Measurements from ENCODE around the gene KIF3C. TPM values are rescaled to one million over a fixed set of nuclear protein-coding genes. Genes with fewer than 3 reads are reported as not detected.
"Not testable (repeated sequence)": the region's sequence is repeated elsewhere in the genome, so short reads cannot be mapped to it uniquely, and the experiment has no call there.

The KIF3C gene
- polyA plus RNA-seq, 10 donors: 6.8 to 14.8 (median 8.1) TPM

GRCh38 chr2:26001743-26002351 lies 19.6 kb upstream of the KIF3C start:
- peak in 2 of 3 donors; percentile 47 to 67 for DNase-seq

GRCh38 chr2:26000561-26001082 lies 18.3 kb upstream of the KIF3C start:
- no peak for DNase-seq

GRCh38 chr2:25999406-25999805 lies 17.1 kb upstream of the KIF3C start:
- DNase-seq: not testable (repeated sequence)

- DNase-seq: not testable (repeated sequence)
Observed at GRCh38 chr2:25998816-25999383, 16.6 kb upstream of the KIF3C start.

GRCh38 chr2:25996844-25997243 lies 14.5 kb upstream of the KIF3C start:
- DNase-seq: no peak

- no peak for DNase-seq
Observed at GRCh38 chr2:25994509-25994908, 12.2 kb upstream of the KIF3C start.

GRCh38 chr2:25993049-25993448 lies 10.8 kb upstream of the KIF3C start:
- DNase-seq: no peak

GRCh38 chr2:25992556-25992955 lies 10.3 kb upstream of the KIF3C start:
- DNase-seq: no peak

- no peak for DNase-seq
Observed at GRCh38 chr2:25991965-25992364, 9.7 kb upstream of the KIF3C start.

- no peak for DNase-seq
Observed at GRCh38 chr2:25989154-25989553, 6.9 kb upstream of the KIF3C start.

GRCh38 chr2:25988134-25988533 lies 5.8 kb upstream of the KIF3C start:
- no peak for DNase-seq

GRCh38 chr2:25983735-25984134 lies 1.4 kb upstream of the KIF3C start:
- DNase-seq: no peak

GRCh38 chr2:25982968-25983280 lies 627 bp upstream of the KIF3C start:
- no peak for DNase-seq

- DNase-seq: no peak
Observed at GRCh38 chr2:25981596-25982272, 563 bp downstream of the KIF3C start.

- DNase-seq: no peak
Observed at GRCh38 chr2:25980951-25981350, 1.3 kb downstream of the KIF3C start.

- DNase-seq: no peak
Observed at GRCh38 chr2:25980076-25980887, 2.0 kb downstream of the KIF3C start.

GRCh38 chr2:25979001-25979400 lies 3.3 kb downstream of the KIF3C start:
- DNase-seq: no peak

- DNase-seq: no peak
Observed at GRCh38 chr2:25977768-25978167, 4.5 kb downstream of the KIF3C start.

GRCh38 chr2:25976983-25977741 lies 5.1 kb downstream of the KIF3C start:
- no peak for DNase-seq

- DNase-seq: no peak
Observed at GRCh38 chr2:25972049-25972823, 10.1 kb downstream of the KIF3C start.

- no peak for DNase-seq
Observed at GRCh38 chr2:25971596-25971995, 10.7 kb downstream of the KIF3C start.
